ENCODE results near the gene ACOX1.

The ACOX1 gene

GRCh38 chr17:75922173-75922961 lies 56.6 kb downstream of the ACOX1 start:
- CTCF ChIA-PET: interaction anchor here (0.6 kb wide), 1 partner anchor 81 kb away, joined by 5 read pairs; no protein-coding TSS in a partner anchor
- POLR2A ChIA-PET (ENCODE audit: low non-redundant PET): interaction anchor here (0.5 kb wide), 1 partner anchor 15 kb away, joined by 6 read pairs; no protein-coding TSS in a partner anchor
- no peak for TF ChIP-seq CTCF (conservative IDR thresholded peaks at IDR 0.05; ENCODE audit: low read depth)
- no peak for DNase-seq (ENCODE audit: low spot score)
- H3K27ac ChIP-seq: peak overlapping the region; percentile 26; the same call in 1 of the 2 replicates

- no peak for TF ChIP-seq CTCF (conservative IDR thresholded peaks at IDR 0.05; ENCODE audit: low read depth)
- no peak for DNase-seq (ENCODE audit: low spot score)
- POLR2A ChIA-PET (ENCODE audit: low non-redundant PET): interaction anchor here (0.5 kb wide), 1 partner anchor 15 kb away, joined by 6 read pairs; no protein-coding TSS in a partner anchor
- CTCF ChIA-PET: interaction anchor here (1.4 kb wide), 1 partner anchor 132 kb away, joined by 3 read pairs; no protein-coding TSS in a partner anchor
- H3K27ac ChIP-seq: no peak overlapping the region
Measured at GRCh38 chr17:75921596-75921995, 57.4 kb downstream of the ACOX1 start.

GRCh38 chr17:75920045-75920560 lies 58.9 kb downstream of the ACOX1 start:
- DNase-seq (ENCODE audit: low spot score): no peak
- CTCF ChIA-PET: interaction anchor here (0.9 to 1.4 kb wide), 3 partner anchors 21 to 133 kb away, joined by 3 to 4 read pairs (median 3); partner anchors contain the start of gene FBF1
- H3K27ac ChIP-seq: peak overlapping the region; percentile 18
- TF ChIP-seq CTCF (conservative IDR thresholded peaks at IDR 0.05; ENCODE audit: low read depth): no peak
- POLR2A ChIA-PET (ENCODE audit: low non-redundant PET): no interaction called here

- TF ChIP-seq CTCF (conservative IDR thresholded peaks at IDR 0.05; ENCODE audit: low read depth): no peak
- peak overlapping the region; percentile 18 for H3K27ac ChIP-seq
- POLR2A ChIA-PET (ENCODE audit: low non-redundant PET): no interaction called here
- DNase-seq (ENCODE audit: low spot score): no peak
- CTCF ChIA-PET: interaction anchor here (0.6 to 0.9 kb wide), 2 partner anchors 81 to 82 kb away, joined by 3 read pairs; partner anchors contain the start of gene CDK3
Measured at GRCh38 chr17:75919611-75920010, 59.4 kb downstream of the ACOX1 start.

- ChIA-PET CTCF (interaction anchor here (0.6 kb wide), 1 partner anchor 273 kb away, joined by 3 read pairs; no protein-coding TSS in a partner anchor), POLR2A (ENCODE audit: low non-redundant PET) (no interaction called here)
- H3K27ac ChIP-seq: peak overlapping the region; percentile 32
- DNase-seq (ENCODE audit: low spot score): no peak
- TF ChIP-seq CTCF (conservative IDR thresholded peaks at IDR 0.05; ENCODE audit: low read depth): no peak
Measured at GRCh38 chr17:75917917-75918445, 61.0 kb downstream of the ACOX1 start.

- no peak for DNase-seq (ENCODE audit: low spot score)
- peak overlapping the region; percentile 32 for H3K27ac ChIP-seq
- no peak for TF ChIP-seq CTCF (conservative IDR thresholded peaks at IDR 0.05; ENCODE audit: low read depth)
- POLR2A ChIA-PET (ENCODE audit: low non-redundant PET): no interaction called here
- CTCF ChIA-PET: no interaction called here
Measured at GRCh38 chr17:75917141-75917916, 61.6 kb downstream of the ACOX1 start.

Measured in RWPE1 (cell line).